K562 (cell line): ENCODE results near the gene SLC33A1. TPM values are rescaled to one million over a fixed set of nuclear protein-coding genes. Genes with fewer than 3 reads are reported as not detected.

ENCODE experiments used
- MAX ChIP-seq: sonication (generic); formaldehyde crosslinking; IDR thresholded peaks from 2 replicates; pipeline ENCODE4 v1.9.0; 2022; ENCODE audit warnings: mild to moderate bottlenecking, missing genetic modification reagents
- MEIS2 ChIP-seq: fragments of 450-650 bp; IDR thresholded peaks from 2 replicates; pipeline ENCODE4 v1.6.1; 2014; ENCODE audit warnings: mild to moderate bottlenecking; ENCODE audit not compliant: partially characterized antibody
- MYBL2 ChIP-seq, 2 experiments: fragments of 450-650 bp in 1 of 2; sonication (generic) in 1 of 2; formaldehyde crosslinking in 1 of 2; IDR thresholded peaks; 2 replicates each; pipeline versions ENCODE4 v1.6.1 to v1.8.1; 2017 to 2022; ENCODE audit warnings: borderline replicate concordance in 1 of 2, inconsistent platforms in 1 of 2, low read depth in 1 of 2, mild to moderate bottlenecking in 1 of 2, missing genetic modification reagents in 1 of 2, moderate library complexity in 1 of 2
- NCOA2 ChIP-seq, 2 experiments: fragments of 450-650 bp; IDR thresholded peaks; 2 replicates each; pipeline ENCODE4 v1.6.1; 2018; ENCODE audit warnings: mild to moderate bottlenecking in 2 of 2, moderate library complexity in 1 of 2; ENCODE audit not compliant: partially characterized antibody in 2 of 2
- NR2F6 ChIP-seq: fragments of 450-650 bp; formaldehyde crosslinking; IDR thresholded peaks from 2 replicates; pipeline ENCODE4 v1.4.0; 2020; ENCODE audit warnings: mild to moderate bottlenecking
- PHB ChIP-seq: fragments of 250-450 bp; sonication (Bioruptor Pico); IDR thresholded peaks from 2 replicates; pipeline ENCODE4 v1.5.0; 2021
- RAD21 ChIP-seq, 2 experiments: fragments of 250-450 bp in 1 of 2; fragments of 450-650 bp in 1 of 2; sonication (Bioruptor Pico) in 1 of 2; formaldehyde crosslinking in 1 of 2; IDR thresholded peaks in 1 of 2; conservative IDR thresholded peaks in 1 of 2; 2 replicates each; pipeline versions ENCODE4 v1.4.0 to v1.8.0; 2020 to 2022; ENCODE audit warnings: mild to moderate bottlenecking in 2 of 2, moderate library complexity in 1 of 2
- STAG1 ChIP-seq: sonication (generic); formaldehyde crosslinking; IDR thresholded peaks from 2 replicates; pipeline ENCODE4 v1.5.0; 2020; ENCODE audit warnings: missing genetic modification reagents, borderline replicate concordance
- TBP ChIP-seq: optimal IDR thresholded peaks from 2 replicates; pipeline ENCODE3; 2011; ENCODE audit warnings: low read depth, low read length, improper control_type of control experiment
- ZNF277 ChIP-seq: fragments of 250-450 bp; sonication (Bioruptor Pico); IDR thresholded peaks from 2 replicates; pipeline ENCODE4 v1.8.0; 2022; ENCODE audit warnings: inconsistent platforms, mild to moderate bottlenecking, moderate library complexity, borderline replicate concordance
- ZNF449 ChIP-seq: fragments of 250-450 bp; sonication (Bioruptor Pico); IDR thresholded peaks from 2 replicates; pipeline ENCODE4 v1.8.0; 2022; ENCODE audit warnings: moderate library complexity, mild to moderate bottlenecking, inconsistent platforms
- polyA plus RNA-seq, 8 experiments: library from polyadenylated mRNA; depleted of rRNA in 4 of 8; stranded (reverse) in 5 of 8; unstranded in 3 of 8; fragments of >200 nt; fragmentation: Nextera tagmentation in 2 of 8; fragmentation: Illumina TruSeq in 1 of 8; extraction: Ambion mirVana in 2 of 8; extraction: Trizol in 1 of 8; gene quantifications; 2 replicates each; pipeline versions ENCODE4 v1.2.1 to v1.2.3, GENCODE V29; 2011 to 2014; ENCODE audit warnings: inconsistent platforms in 1 of 8, missing spikeins in 1 of 8
- total RNA-seq, 7 experiments: library from RNA; depleted of rRNA in 6 of 7; stranded (reverse); fragments of >200 nt in 6 of 7; fragmentation: Illumina TruSeq in 2 of 7; extraction: Trizol in 2 of 7; gene quantifications; 2 replicates each; pipeline versions ENCODE4 v1.2.1 to v1.2.3, GENCODE V29; 2011 to 2021; ENCODE audit warnings: low replicate concordance in 1 of 7

SLC33A1 gene
- total and polyA plus RNA-seq, 9 of the 15 experiments (the other 6 are each of a cell fraction or from before 2014, with no cell fraction given): 6.2 to 26.8 (median 19.6) TPM

- TF ChIP-seq MYBL2 (IDR thresholded peaks at IDR 0.05; ENCODE audit: low read depth) (no peak), MYBL2 (CRISPR knock-in tag; IDR thresholded peaks at IDR 0.05; ENCODE audit: borderline replicate concordance) (no peak), MAX (peak; percentile 62; the same call in 1 of the 2 replicates), ZNF277 (CRISPR knock-in tag) (no peak), NR2F6 (CRISPR knock-in tag) (no peak), PHB (no peak), RAD21 (CRISPR knock-in tag; conservative IDR thresholded peaks at IDR 0.05 in 1 of 2, IDR thresholded peaks at IDR 0.05 in 1 of 2) (peak; percentile 91 to 92), ZNF449 (no peak), MEIS2 (no peak), STAG1 (CRISPR knock-in tag) (no peak; the same call in 1 of the 2 replicates), NCOA2 (IDR thresholded peaks at IDR 0.05; ENCODE audit: partially characterized antibody in 2 of 2) (no peak), TBP (peak; percentile 54)
Measured at GRCh38 chr3:155805802-155806618, 48.2 kb downstream of the SLC33A1 start, which contains the start of gene C3orf33 (continued).
